Medulla oblongata (tissue), 1 donor: Measurements from ENCODE around the gene RBMX2.

ENCODE experiments used
- DNase-seq: peaks from one replicate; pipeline ENCODE4 v3.0.0-alpha.2; 2015; ENCODE audit errors: extremely low spot score

Gene RBMX2

DNA sequence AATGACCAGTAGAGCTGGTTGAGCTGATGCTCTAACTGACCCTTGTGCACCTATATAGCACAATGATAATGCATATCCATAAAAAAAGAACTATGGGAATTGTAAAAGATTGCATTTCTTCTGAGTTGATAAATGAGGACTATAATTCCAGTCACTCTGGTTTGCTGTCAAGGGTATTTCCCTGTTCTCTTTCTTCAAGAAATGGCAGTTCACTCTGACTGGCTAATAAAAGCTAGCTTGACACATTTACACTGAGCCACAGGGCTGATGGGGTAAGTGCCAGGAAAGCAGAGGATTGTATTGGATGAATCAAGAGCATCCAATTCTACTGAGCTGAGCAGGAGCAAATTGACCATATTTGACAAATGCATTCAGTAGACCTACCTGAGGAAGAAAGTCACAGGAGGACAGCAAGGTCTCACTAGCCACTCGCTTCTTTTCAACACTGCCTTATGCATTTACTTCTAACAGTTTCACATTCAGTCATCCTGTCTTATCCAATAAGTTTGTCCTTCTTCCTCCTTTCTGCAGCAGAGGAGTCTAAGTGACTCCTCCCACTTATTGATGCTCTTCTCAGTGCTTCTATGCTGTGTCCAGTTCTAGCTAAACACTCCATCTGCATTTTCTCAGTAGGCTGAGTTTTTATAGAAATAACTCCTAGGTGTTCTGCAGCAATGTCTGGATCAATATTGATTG is 43.0 kb downstream of the RBMX2 start:
- no peak for DNase-seq

DNA sequence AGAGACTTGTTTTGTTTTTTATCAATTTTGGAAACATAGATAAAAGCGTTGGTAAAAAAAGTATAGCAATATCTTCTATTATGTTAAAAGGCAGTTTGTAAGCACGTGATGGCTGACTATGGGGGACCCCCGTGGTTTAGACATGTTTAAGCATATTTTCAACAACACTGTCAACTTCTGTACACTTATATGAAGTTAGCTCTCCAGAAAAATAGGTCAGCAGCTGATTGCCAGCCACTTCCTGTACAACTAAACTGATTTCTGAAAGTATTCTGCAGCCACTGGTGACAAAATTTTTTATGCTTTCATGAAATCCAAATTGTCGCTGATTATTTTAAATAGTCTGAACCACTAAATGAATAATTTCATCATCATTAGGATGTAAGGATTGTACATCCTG is 45.2 kb downstream of the RBMX2 start:
- DNase-seq: no peak
